K562 (cell line): ENCODE measurements around the gene C3orf52. TPM values are rescaled to one million over a fixed set of nuclear protein-coding genes. Genes with fewer than 3 reads are reported as not detected.

ENCODE experiments used
- ATAC-seq: fragments of 200-7000 bp; cut with Tn5 transposase; 3 replicates; pipeline ENCODE4 v1.9.1; 2020; ENCODE audit warnings: moderate library complexity
- BruUV-seq: library from RNA; stranded (reverse); fragments of 400-500 nt; replicated peaks from 2 replicates; lab custom pipeline; 2021; lab: Mats Ljungman, UMichigan
- CTCF ChIA-PET: fragments of 300-600 bp; formaldehyde crosslinking; extraction: SDS; loops from one replicate; lab custom pipeline; 2021; ENCODE audit warnings: low intra/inter-chr PET ratio; lab: Yijun Ruan, JAX
- POLR2A ChIA-PET: fragments of 300-600, 350-650 bp; sonication (Branson Sonifier 250); formaldehyde crosslinking; extraction: SDS; loops from one replicate; lab custom pipeline; 2021; ENCODE audit warnings: antibody characterized with exemption, inconsistent platforms; lab: Yijun Ruan, JAX
- DNase-seq, 4 experiments: peaks; one replicate each; pipeline versions ENCODE4 v3.0.0 to v3.0.0-alpha.2; 2011 to 2018; ENCODE audit warnings: low spot score in 3 of 4, mixed read lengths in 3 of 4; ENCODE audit errors: extremely low read depth in 1 of 4
- FAIRE-seq: peaks from 2 replicates; lab custom pipeline; 2011; peaks lifted over from hg19 to GRCh38; lab: Jason Lieb, UNC
- H2AFZ ChIP-seq: 2 replicates; pipeline ENCODE4 v1.6.0; 2011; ENCODE audit warnings: low read depth, low read length, control low read depth, inconsistent platforms
- H3K27ac ChIP-seq: fragments of 200-600 bp; 3 replicates; pipeline ENCODE4 v1.8.0; 2011; ENCODE audit warnings: low read depth, mild to moderate bottlenecking, control low read depth, inconsistent platforms, low read length, moderate library complexity, mixed read lengths; ENCODE audit errors: extremely low read depth
- H3K27me3 ChIP-seq, 2 experiments: fragments of 300-600 bp in 1 of 2; 2 replicates in 1 of 2; 3 replicates in 1 of 2; pipeline versions ENCODE4 v1.6.0 to v1.8.0; 2011; ENCODE audit warnings: inconsistent platforms in 2 of 2, low read length in 2 of 2, mild to moderate bottlenecking in 1 of 2, mixed read lengths in 1 of 2, moderate library complexity in 1 of 2; ENCODE audit not compliant: control insufficient read depth in 2 of 2, insufficient read depth in 2 of 2
- H3K36me3 ChIP-seq: fragments of 300-600 bp; 3 replicates; pipeline ENCODE4 v1.8.0; 2011; ENCODE audit warnings: mild to moderate bottlenecking, low read length, inconsistent platforms; ENCODE audit not compliant: control insufficient read depth, insufficient read depth
- H3K4me1 ChIP-seq, 2 experiments: fragments of 200-600 bp in 1 of 2; replicated peaks in 1 of 2; 2 replicates in 1 of 2; 3 replicates in 1 of 2; pipeline versions ENCODE4 v1.5.1 to v1.8.0; 2011; ENCODE audit warnings: inconsistent platforms in 2 of 2, low read length in 2 of 2, mild to moderate bottlenecking in 1 of 2, mixed read lengths in 1 of 2, moderate library complexity in 1 of 2; ENCODE audit not compliant: control insufficient read depth in 2 of 2, insufficient read depth in 2 of 2
- H3K4me2 ChIP-seq: 2 replicates; pipeline ENCODE4 v1.6.1; 2011; ENCODE audit warnings: low read length, control low read depth, inconsistent platforms, mixed read lengths; ENCODE audit not compliant: insufficient read depth
- H3K4me3 ChIP-seq: fragments of 200-600 bp; sonication (generic), shearing (Covaris generic); 2 replicates; pipeline ENCODE4 v1.5.1; 2016; ENCODE audit warnings: control low read depth, inconsistent platforms
- H3K79me2 ChIP-seq: fragments of 200-600 bp; 3 replicates; pipeline ENCODE4 v1.8.0; 2011; ENCODE audit warnings: low read length, inconsistent platforms; ENCODE audit not compliant: control insufficient read depth, insufficient read depth
- H3K9ac ChIP-seq, 2 experiments: 2 replicates each; pipeline versions ENCODE4 v1.6.0 to v1.6.1; 2011; ENCODE audit warnings: low read depth in 2 of 2, low read length in 2 of 2, control low read depth in 1 of 2, inconsistent platforms in 1 of 2, mild to moderate bottlenecking in 1 of 2, mixed read lengths in 1 of 2; ENCODE audit not compliant: insufficient read depth in 1 of 2
- H3K9me1 ChIP-seq: one replicate; pipeline ENCODE4 v1.6.0; 2011; ENCODE audit warnings: inconsistent platforms, mild to moderate bottlenecking, low read length, moderate library complexity; ENCODE audit not compliant: control insufficient read depth, insufficient read depth
- H3K9me3 ChIP-seq: replicated peaks from 2 replicates; pipeline ENCODE4 v1.5.1; 2011; ENCODE audit warnings: low read depth, low read length, inconsistent platforms; ENCODE audit not compliant: control insufficient read depth, insufficient read depth
- H4K20me1 ChIP-seq: replicated peaks from 2 replicates; pipeline ENCODE4 v1.6.1; 2011; ENCODE audit warnings: low read length, inconsistent platforms, mixed read lengths; ENCODE audit not compliant: control insufficient read depth, insufficient read depth
- GATA2 ChIP-seq: sonication (generic); formaldehyde crosslinking; IDR thresholded peaks from 2 replicates; pipeline ENCODE4 v1.4.0; 2020; ENCODE audit warnings: mild to moderate bottlenecking, missing genetic modification reagents
- HDAC8 ChIP-seq: fragments of 450-650 bp; IDR thresholded peaks from 2 replicates; pipeline ENCODE4 v1.6.1; 2016; ENCODE audit warnings: mild to moderate bottlenecking, missing genetic modification characterization, moderate library complexity, missing compliant biosample characterization
- KAT2B ChIP-seq: IDR thresholded peaks from one replicate; pipeline ENCODE4 v1.6.1; 2012; ENCODE audit warnings: low read depth, mild to moderate bottlenecking, control low read depth, inconsistent platforms, low read length, moderate library complexity
- KDM1A ChIP-seq, 2 experiments: fragments of 450-650 bp; IDR thresholded peaks; 2 replicates each; pipeline ENCODE4 v1.6.1; 2016; ENCODE audit warnings: mild to moderate bottlenecking in 2 of 2
- MECOM ChIP-seq: fragments of 250-450 bp; sonication (Bioruptor Pico); IDR thresholded peaks from 2 replicates; pipeline ENCODE4 v1.8.0; 2022; ENCODE audit warnings: inconsistent platforms
- MTF1 ChIP-seq: fragments of 250-450 bp; sonication (Bioruptor Pico); IDR thresholded peaks from 2 replicates; pipeline ENCODE4 v1.9.0; 2021; ENCODE audit warnings: moderate library complexity, mild to moderate bottlenecking, inconsistent platforms, borderline replicate concordance
- SAFB ChIP-seq: fragments of 200-400 bp; formaldehyde crosslinking; IDR thresholded peaks from 2 replicates; pipeline ENCODE4 v1.6.1; 2017; ENCODE audit warnings: low read depth, low read length, borderline replicate concordance
- SAFB2 ChIP-seq: fragments of 200-400 bp; formaldehyde crosslinking; IDR thresholded peaks from 2 replicates; pipeline ENCODE4 v1.6.1; 2018; ENCODE audit warnings: borderline replicate concordance, low read length, low read depth, moderate library complexity; ENCODE audit not compliant: severe bottlenecking
- STAT5A ChIP-seq: IDR thresholded peaks from 2 replicates; pipeline ENCODE4 v1.6.1; 2012; ENCODE audit warnings: low read length, inconsistent platforms, borderline replicate concordance
- U2AF1 ChIP-seq: fragments of 200-400 bp; formaldehyde crosslinking; optimal IDR thresholded peaks from 2 replicates; pipeline ENCODE3; 2017; ENCODE audit warnings: mild to moderate bottlenecking, low read depth, low read length, moderate library complexity
- ZFP1 ChIP-seq: fragments of 450-650 bp; formaldehyde crosslinking; IDR thresholded peaks from 2 replicates; pipeline ENCODE4 v1.4.0; 2020; ENCODE audit warnings: mild to moderate bottlenecking, mixed read lengths
- ZNF324 ChIP-seq: fragments of 250-450 bp; sonication (Bioruptor Pico); IDR thresholded peaks from 2 replicates; pipeline ENCODE4 v1.4.0; 2020; ENCODE audit warnings: mild to moderate bottlenecking
- ZNF668 ChIP-seq: fragments of 250-450 bp; sonication (Bioruptor Pico); IDR thresholded peaks from 2 replicates; pipeline ENCODE4 v1.8.0; 2022; ENCODE audit warnings: mild to moderate bottlenecking, inconsistent platforms
- WGBS: fragments of 100-300 bp; shearing (Covaris generic); methylation state at CpG from one replicate; pipeline ENCODE4 v1.1.6; 2016; ENCODE audit warnings: low coverage, mixed read lengths; ENCODE audit not compliant: insufficient coverage; ENCODE audit errors: missing lambda C conversion rate; 5-methylcytosine and 5-hydroxymethylcytosine counted together
- in situ Hi-C: fragments of 300-500 bp; cut with MboI; formaldehyde crosslinking; loops from 4 replicates; pipeline ENCODE4 v1.15.0; 2018; ENCODE audit warnings: inconsistent platforms, mixed read lengths
- intact Hi-C: fragments of 100-400 bp; cut with micrococcal nuclease; formaldehyde crosslinking; loops from 2 replicates; pipeline ENCODE4 v1.14.2; 2022
- polyA plus RNA-seq, 8 experiments: library from polyadenylated mRNA; depleted of rRNA in 4 of 8; stranded (reverse) in 5 of 8; unstranded in 3 of 8; fragments of >200 nt; fragmentation: Nextera tagmentation in 2 of 8; fragmentation: Illumina TruSeq in 1 of 8; extraction: Ambion mirVana in 2 of 8; extraction: Trizol in 1 of 8; gene quantifications; 2 replicates each; pipeline versions ENCODE4 v1.2.1 to v1.2.3, GENCODE V29; 2011 to 2014; ENCODE audit warnings: inconsistent platforms in 1 of 8, missing spikeins in 1 of 8
- total RNA-seq, 7 experiments: library from RNA; depleted of rRNA in 6 of 7; stranded (reverse); fragments of >200 nt in 6 of 7; fragmentation: Illumina TruSeq in 2 of 7; extraction: Trizol in 2 of 7; gene quantifications; 2 replicates each; pipeline versions ENCODE4 v1.2.1 to v1.2.3, GENCODE V29; 2011 to 2021; ENCODE audit warnings: low replicate concordance in 1 of 7

Gene C3orf52
- total and polyA plus RNA-seq, 9 of the 15 experiments (the other 6 are each of a cell fraction or from before 2014, with no cell fraction given) = 2.8 to 6.1 (median 3.8) TPM

DNA sequence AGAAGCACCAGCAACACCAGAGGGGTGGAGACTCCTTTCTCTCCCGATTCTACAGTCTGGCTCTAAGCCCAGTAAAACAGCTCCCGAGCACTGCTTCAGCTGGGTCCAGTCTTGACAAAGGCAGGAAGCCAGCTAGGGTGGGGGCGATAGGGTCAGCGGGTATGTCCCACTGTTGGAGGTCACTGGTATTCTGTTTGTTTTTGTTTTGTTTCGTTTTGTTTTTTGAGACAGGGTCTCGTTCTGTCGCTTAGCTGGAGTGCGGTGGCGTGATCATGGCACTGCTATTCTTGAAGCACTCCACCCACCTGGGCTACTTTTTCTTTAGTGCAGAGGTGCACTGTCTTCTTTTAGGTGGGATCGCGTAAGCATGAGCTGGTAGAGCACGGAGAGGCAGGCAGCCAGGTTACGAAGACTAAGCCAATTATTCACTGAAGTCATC is 30.6 kb downstream of the C3orf52 start:
- Histone ChIP-seq H3K4me1 (no peaks in the 10 kb centered on the region), H3K79me2 (no peaks in the 10 kb centered on the region), H3K9me3 (no peaks in the 10 kb centered on the region), H2AFZ (no peak overlapping the region), H3K27me3 (no peaks in the 10 kb centered on the region), H4K20me1 (no peaks in the 10 kb centered on the region), H3K4me3 (no peak overlapping the region), H3K9me1 (no peaks in the 10 kb centered on the region), H3K4me2 (no peak overlapping the region), H3K36me3 (0 out of 3 replicates have a peak, but pooled peaks cover 2% of the 10 kb centered on the region), H3K27ac (no peak overlapping the region), H3K9ac (no peak overlapping the region)
- FAIRE-seq = no peak
- ChIA-PET CTCF (no interaction called here), POLR2A (no interaction called here)
- DNase-seq = no peak
- WGBS = 72% methylated on average over 12 of the region's 13 CpGs
- TF ChIP-seq SAFB2 (no peak), KDM1A (IDR thresholded peaks at IDR 0.05) (no peak), HDAC8 (tag) (no peak), SAFB (no peak), KAT2B (no peak), ZNF668 (no peak), MECOM (CRISPR knock-in tag) (no peak), MTF1 (no peak), ZNF324 (CRISPR knock-in tag) (no peak), ZFP1 (no peak), U2AF1 (no peak), STAT5A (no peak), GATA2 (no peak)
- intact Hi-C loops (no loop called here), in situ Hi-C loops (loop anchor here (25.0 kb wide), 1 partner anchor 396 kb away; no protein-coding TSS in a partner anchor)
- BruUV-seq = no TSS peak
- ATAC-seq = no peak
